GM21529 (cell line): ENCODE data around the gene CASK.
"Not testable (repeated sequence)": the region's sequence is repeated elsewhere in the genome, so short reads cannot be mapped to it uniquely, and the experiment has no call there.

Experiments
- ATAC-seq: cut with Tn5 transposase; IDR thresholded peaks from one replicate; pipeline ENCODE4 v1.9.1; 2021; ENCODE audit not compliant: unreplicated experiment

Gene CASK

DNA sequence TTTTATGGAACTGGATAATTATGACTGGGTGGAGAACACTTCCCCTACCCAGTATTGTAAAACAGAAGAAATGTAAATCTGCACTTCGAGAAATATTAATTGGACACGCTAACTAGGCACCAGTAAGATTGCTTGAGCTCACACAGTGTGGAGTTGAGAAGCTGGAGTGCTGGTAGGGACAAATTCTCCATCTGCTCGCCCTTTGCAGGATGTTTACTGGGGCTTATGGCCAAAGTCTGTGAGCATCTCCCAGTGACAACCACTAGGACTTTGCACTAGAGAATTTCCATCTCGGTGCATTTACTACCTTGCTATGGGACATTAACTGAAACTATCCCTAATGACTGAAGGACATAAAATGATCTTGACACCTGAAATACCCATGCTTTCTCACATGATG, 268.3 kb downstream of the CASK start:
- ATAC-seq: no peak

DNA sequence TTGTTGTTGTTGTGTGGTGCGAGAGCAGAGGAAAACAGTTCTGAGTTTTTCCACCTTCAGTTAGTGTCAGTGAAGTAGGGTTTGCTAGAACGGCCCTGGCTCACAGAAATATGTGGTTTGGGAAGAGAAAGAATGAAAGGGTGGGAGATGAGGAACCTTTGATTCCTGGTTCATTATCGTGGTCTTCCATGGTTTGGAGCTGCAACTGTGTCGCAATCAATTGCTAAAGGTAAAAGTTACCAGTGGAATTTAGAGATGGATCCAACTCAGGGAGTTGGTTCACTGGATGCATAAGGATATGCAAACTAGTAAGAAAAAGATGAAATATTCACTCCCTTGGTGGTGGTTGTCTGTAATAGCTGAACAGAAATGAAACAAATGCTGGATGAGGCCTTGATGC, 270.2 kb downstream of the CASK start:
- ATAC-seq: no peak

DNA sequence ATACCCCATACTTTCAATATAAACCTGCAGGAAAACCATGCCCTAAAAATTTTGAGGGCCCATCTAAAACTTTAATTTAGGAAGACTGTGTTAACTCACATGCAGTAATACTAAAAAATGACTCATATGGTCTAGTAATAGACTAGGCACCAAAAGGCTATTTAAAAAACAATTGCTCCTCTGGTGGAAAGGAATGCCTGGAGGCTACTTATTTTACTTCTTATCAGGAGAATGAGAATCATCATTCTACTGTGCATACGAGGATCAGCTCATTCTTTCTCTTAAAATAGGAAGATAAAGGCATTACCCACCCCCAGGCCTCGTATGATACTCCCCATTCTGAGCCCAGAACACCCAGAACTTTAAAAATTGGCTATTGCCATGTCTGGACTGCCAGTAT, 277.2 kb downstream of the CASK start:
- ATAC-seq: not testable (repeated sequence)

- ATAC-seq: no peak
Observed at GRCh38 chrX:41634284-41634683, 289.1 kb downstream of the CASK start.

- no peak for ATAC-seq
Observed at GRCh38 chrX:41630091-41630490, 293.3 kb downstream of the CASK start.

GRCh38 chrX:41629539-41629938, 293.8 kb downstream of the CASK start:
- ATAC-seq: no peak

GRCh38 chrX:41621222-41621723, 302.1 kb downstream of the CASK start:
- no peak for ATAC-seq

- no peak for ATAC-seq
Observed at GRCh38 chrX:41619221-41619620, 304.1 kb downstream of the CASK start.

DNA sequence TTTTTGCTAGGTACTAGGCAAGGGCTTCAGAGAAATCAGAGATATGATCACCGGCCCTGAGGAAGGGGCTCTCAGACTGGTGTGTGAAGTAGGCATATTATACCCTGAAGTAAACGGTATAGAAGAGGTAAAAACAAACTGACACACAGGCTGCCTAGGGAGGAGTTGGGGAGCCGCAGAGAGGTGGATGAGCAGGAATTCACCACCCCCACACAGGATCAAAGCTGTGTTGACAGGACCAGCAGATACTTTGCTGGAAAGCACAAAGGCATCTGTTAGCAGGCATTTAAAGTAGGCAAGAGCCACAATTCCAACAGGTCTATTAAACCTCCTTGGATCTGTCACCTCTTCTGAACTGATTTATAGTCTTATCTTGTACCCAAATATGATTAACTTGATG, 306.4 kb downstream of the CASK start:
- ATAC-seq: no peak

DNA sequence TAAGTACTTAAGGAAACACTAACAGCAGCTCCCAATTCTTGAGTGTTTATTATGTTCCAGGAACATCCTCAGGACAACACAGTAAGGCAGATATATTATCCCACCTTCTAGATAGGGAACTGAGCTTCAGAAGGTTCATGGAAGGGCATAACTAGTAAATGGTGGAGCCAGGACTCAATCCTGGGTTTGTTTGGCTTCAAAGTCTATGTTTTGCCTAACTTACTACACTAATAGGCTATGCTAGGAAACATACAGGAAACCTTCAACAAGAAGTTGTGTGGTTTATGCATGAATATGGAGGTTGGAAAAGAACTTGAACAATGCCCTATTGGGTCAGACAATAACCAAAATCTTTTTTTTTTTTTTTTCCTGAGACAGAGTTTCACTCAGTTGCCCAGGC, 307.1 kb downstream of the CASK start:
- no peak for ATAC-seq

GRCh38 chrX:41608244-41608643, 315.1 kb downstream of the CASK start:
- ATAC-seq: no peak

GRCh38 chrX:41607264-41607832, 316.0 kb downstream of the CASK start:
- no peak for ATAC-seq

DNA sequence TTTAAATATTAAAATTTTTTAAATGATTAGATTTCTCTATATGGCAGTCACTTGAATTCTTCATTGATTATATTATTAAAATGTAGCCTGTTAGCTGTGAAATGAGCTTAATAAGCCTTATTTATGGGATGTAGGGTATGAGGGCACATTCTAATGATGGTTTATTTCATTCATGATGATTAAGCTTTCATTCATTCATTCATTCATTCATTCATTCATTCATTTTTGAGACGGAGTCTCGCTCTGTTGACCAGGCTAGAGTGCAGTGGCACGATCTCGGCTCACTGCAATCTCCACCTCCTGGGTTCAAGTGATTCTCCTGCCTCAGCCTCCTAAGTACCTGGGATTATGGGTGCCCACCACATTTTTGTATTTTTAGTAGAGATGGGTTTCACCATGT, 317.3 kb downstream of the CASK start:
- ATAC-seq: not testable (repeated sequence)

DNA sequence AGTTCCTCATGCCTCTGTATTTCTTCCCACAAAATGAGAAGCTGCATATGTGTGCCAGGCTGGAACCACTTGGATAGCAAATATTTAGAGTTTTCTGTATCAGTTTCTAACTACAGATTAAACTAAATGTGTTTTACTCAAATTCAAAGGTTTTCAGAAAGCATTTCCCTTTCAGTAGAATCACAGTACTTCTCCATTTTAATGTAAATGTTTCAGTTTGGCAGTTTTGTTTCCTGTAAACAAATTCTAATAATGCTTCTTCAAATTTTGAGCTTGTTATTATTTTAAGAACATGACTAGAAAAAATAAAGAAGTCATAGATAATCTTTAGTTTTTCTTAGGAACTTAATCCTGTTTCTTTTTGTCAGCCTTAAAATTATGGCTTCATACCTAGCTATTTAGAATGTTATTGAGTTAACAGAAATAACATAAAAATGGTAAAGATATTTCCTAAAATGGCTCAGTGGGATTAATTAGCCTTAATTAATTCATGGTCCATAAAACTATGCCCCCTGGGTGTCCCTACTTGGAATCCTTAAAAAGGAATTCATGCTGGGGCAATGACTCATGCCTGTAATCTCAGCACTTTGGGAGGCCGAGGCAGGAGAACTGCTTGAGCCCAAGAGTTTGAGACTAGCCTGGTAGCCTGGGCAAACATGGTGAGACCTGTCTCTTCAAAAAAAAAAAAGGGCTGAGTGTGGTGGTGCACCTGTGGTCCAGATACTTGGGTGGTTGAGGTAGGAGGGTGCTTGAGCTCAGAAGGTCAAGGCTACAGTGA, 318.4 kb downstream of the CASK start:
- no peak for ATAC-seq

GRCh38 chrX:41604177-41604576, 319.2 kb downstream of the CASK start:
- ATAC-seq: no peak

DNA sequence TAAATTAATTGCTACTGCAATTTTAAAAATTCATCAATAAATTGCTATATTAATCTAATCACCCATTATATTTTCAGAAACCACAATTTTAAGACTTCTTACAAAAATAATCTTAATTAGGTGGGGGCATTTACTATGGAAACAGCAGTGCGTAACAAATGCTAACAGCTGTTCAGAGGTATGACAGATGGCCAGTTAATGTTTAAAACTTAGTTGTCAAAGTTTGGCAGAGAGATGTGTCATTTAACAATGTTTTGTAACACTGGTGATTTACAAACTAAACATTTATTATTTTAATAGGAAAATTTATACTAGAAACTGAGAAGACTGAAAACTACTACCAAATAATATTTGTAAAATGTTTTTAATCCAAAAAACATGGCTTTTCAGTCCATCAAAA, 319.8 kb downstream of the CASK start:
- ATAC-seq: no peak

DNA sequence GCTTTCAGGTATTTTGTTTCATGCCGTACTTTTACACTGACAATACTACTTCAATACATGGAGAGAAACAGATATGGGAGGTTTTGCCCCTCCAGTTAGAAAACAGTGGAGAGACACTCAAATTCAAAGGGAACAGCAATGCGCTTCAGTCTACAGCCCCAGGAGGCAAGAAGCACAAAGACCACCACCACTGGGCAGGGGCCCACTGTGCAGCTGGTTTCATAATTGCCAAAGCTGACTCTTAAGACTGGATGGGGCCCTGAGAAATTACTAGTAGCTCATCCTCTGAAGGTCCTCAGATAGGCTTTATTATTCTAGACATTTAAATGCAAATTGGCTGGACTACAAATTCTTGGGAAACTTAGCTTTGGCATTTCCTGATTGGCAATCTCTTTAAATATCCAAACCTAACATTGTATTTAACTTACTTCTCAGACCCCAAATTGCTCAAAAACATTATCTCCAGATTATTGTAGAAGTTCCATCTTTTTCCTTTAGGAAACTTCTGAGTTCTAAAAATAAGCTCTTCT, 320.5 kb downstream of the CASK start:
- ATAC-seq: no peak

GRCh38 chrX:41600291-41600690, 323.1 kb downstream of the CASK start:
- ATAC-seq: no peak

DNA sequence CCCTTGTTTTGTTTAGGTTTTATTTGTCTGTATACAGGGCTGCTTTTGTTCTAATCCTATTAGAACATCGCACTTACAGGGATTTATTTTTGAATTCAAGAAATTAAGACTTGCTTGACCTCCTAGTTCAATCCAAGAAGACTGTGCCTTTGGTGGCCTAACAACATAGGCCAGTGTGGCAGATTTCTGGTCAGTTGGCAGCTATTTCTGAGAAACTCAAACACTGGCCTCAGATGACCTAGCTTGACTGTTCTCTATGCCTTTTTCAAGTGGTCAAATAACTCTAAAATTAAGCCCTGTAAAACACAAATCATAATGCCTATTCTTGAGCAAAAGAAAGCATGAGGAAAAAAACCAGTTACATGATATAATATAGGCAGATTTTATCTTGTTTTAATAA, 323.8 kb downstream of the CASK start:
- no peak for ATAC-seq

DNA sequence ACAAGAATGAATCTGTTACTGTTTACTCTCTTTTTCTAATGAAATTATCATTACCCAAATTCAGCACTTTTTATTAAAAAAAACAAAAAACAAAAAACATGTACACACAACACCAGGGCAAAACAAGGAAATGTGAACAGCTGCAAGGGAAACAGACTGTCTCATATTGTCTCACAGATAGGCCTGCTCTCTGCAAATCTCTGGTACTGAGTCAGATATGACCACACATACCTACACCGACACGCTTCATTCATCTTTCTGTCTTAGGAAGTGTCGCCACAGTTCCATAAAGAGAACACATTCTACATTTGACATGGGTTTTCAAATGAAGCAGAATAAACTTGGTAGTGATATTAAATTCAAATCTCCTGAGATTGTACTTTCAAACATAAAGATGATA, 326.8 kb downstream of the CASK start:
- peak; percentile 97 for ATAC-seq

GRCh38 chrX:41594634-41595033, 328.7 kb downstream of the CASK start:
- no peak for ATAC-seq

- no peak for ATAC-seq
Observed at GRCh38 chrX:41591906-41592305, 331.4 kb downstream of the CASK start.
